HepG2 (cell line): ENCODE results near the gene PMS1. TPM values are rescaled to one million over a fixed set of nuclear protein-coding genes. Genes with fewer than 3 reads are reported as not detected.

Experiments
- AKAP8 ChIP-seq: sonication (generic); formaldehyde crosslinking; IDR thresholded peaks from 2 replicates; pipeline ENCODE4 v1.5.1; 2020; ENCODE audit warnings: mild to moderate bottlenecking, missing genetic modification reagents
- ATF5 ChIP-seq: sonication (generic); formaldehyde crosslinking; IDR thresholded peaks from 2 replicates; pipeline ENCODE4 v1.4.0; 2020; ENCODE audit warnings: mild to moderate bottlenecking, low read depth, missing genetic modification reagents
- CEBPG ChIP-seq: IDR thresholded peaks from 2 replicates; pipeline ENCODE4 v1.6.1; 2016
- KDM2A ChIP-seq: sonication (generic); formaldehyde crosslinking; IDR thresholded peaks from 2 replicates; pipeline ENCODE4 v1.4.0; 2020; ENCODE audit warnings: low read depth, missing genetic modification reagents, borderline replicate concordance
- KDM5A ChIP-seq: fragments of 200-600 bp; sonication (generic); IDR thresholded peaks from 2 replicates; pipeline ENCODE4 v1.7.0; 2018; ENCODE audit warnings: antibody characterized with exemption, mild to moderate bottlenecking, low read length, borderline replicate concordance
- MXD1 ChIP-seq: sonication (generic); formaldehyde crosslinking; IDR thresholded peaks from 2 replicates; pipeline ENCODE4 v1.4.0; 2020; ENCODE audit warnings: mild to moderate bottlenecking, missing genetic modification reagents
- RFXANK ChIP-seq: IDR thresholded peaks from 2 replicates; pipeline ENCODE4 v1.6.1; 2016
- RNF2 ChIP-seq: fragments of 450-650 bp; conservative IDR thresholded peaks from 2 replicates; pipeline ENCODE4 v1.6.1; 2016; ENCODE audit warnings: low read depth
- ZBTB14 ChIP-seq: sonication (generic); formaldehyde crosslinking; IDR thresholded peaks from 2 replicates; pipeline ENCODE4 v1.4.0; 2020; ENCODE audit warnings: missing genetic modification reagents
- ZBTB20 ChIP-seq: sonication (generic); formaldehyde crosslinking; IDR thresholded peaks from 2 replicates; pipeline ENCODE4 v1.8.1; 2023; ENCODE audit warnings: missing genetic modification reagents, low read depth, mild to moderate bottlenecking, borderline replicate concordance
- ZFY ChIP-seq: sonication (generic); formaldehyde crosslinking; IDR thresholded peaks from 2 replicates; pipeline ENCODE4 v1.4.0; 2020; ENCODE audit warnings: missing genetic modification reagents
- ZFYVE20 ChIP-seq: sonication (generic); formaldehyde crosslinking; IDR thresholded peaks from 2 replicates; pipeline ENCODE4 v1.8.0; 2023; ENCODE audit warnings: low read depth, mild to moderate bottlenecking, moderate library complexity, missing genetic modification reagents, borderline replicate concordance
- ZNF329 ChIP-seq: sonication (generic); formaldehyde crosslinking; IDR thresholded peaks from 2 replicates; pipeline ENCODE4 v1.9.0; 2021; ENCODE audit warnings: low read depth, mild to moderate bottlenecking, missing genetic modification reagents
- ZNF331 ChIP-seq: sonication (generic); formaldehyde crosslinking; IDR thresholded peaks from 2 replicates; pipeline ENCODE4 v1.4.0; 2020; ENCODE audit warnings: missing genetic modification reagents
- ZNF407 ChIP-seq: sonication (generic); formaldehyde crosslinking; IDR thresholded peaks from one replicate; pipeline ENCODE4 v1.5.1; 2020; ENCODE audit warnings: mild to moderate bottlenecking, missing genetic modification reagents; ENCODE audit errors: not compliant biosample characterization
- ZNF446 ChIP-seq: sonication (generic); formaldehyde crosslinking; IDR thresholded peaks from 2 replicates; pipeline ENCODE4 v1.5.0; 2020; ENCODE audit warnings: mild to moderate bottlenecking, missing genetic modification reagents
- ZNF777 ChIP-seq: sonication (generic); formaldehyde crosslinking; IDR thresholded peaks from 2 replicates; pipeline ENCODE4 v1.4.0; 2020; ENCODE audit warnings: missing genetic modification reagents
- ZNF883 ChIP-seq: sonication (generic); formaldehyde crosslinking; IDR thresholded peaks from 2 replicates; pipeline ENCODE4 v1.5.1; 2020; ENCODE audit warnings: mild to moderate bottlenecking, missing genetic modification reagents; ENCODE audit errors: not compliant biosample characterization
- polyA plus RNA-seq, 8 experiments: library from polyadenylated mRNA; depleted of rRNA in 3 of 8; stranded (reverse) in 7 of 8; unstranded in 1 of 8; fragments of >200 nt; fragmentation: Illumina TruSeq in 4 of 8; extraction: Trizol in 4 of 8; gene quantifications; 2 replicates each; pipeline versions ENCODE4 v1.2.1 to v1.2.3, GENCODE V29; 2011 to 2016; ENCODE audit warnings: low read depth in 4 of 8, missing spikeins in 1 of 8, mixed read lengths in 1 of 8; ENCODE audit not compliant: insufficient read depth in 1 of 8
- total RNA-seq, 5 experiments: library from RNA; depleted of rRNA; stranded (reverse); fragments of >200 nt; fragmentation: Illumina TruSeq; extraction: Trizol; gene quantifications; 2 replicates each; pipeline ENCODE4 v1.2.3, GENCODE V29; 2016; ENCODE audit warnings: low read depth in 1 of 5

PMS1 gene
- total and polyA plus RNA-seq, 2 of the 13 experiments (the other 11 are each of a cell fraction or from before 2014, with no cell fraction given): 14.6 to 39.9 TPM

- TF ChIP-seq ZNF883 (peak; percentile 99), ZFYVE20 (no peak; the same call in 1 of the 2 replicates), ZNF777 (CRISPR knock-in tag) (peak; percentile 84), KDM2A (peak; percentile 97), AKAP8 (CRISPR knock-in tag) (peak; percentile 79; the same call in 1 of the 2 replicates), ZFY (CRISPR knock-in tag) (peak; percentile 99), ZNF331 (peak; percentile 59; the same call in 1 of the 2 replicates), ZBTB14 (CRISPR knock-in tag) (peak; percentile 97), ATF5 (CRISPR knock-in tag) (0 out of 2 replicates have a peak, but pooled peaks have one; percentile 74), KDM5A (peak; percentile 71; the same call in 1 of the 2 replicates), ZNF329 (0 out of 2 replicates have a peak, but pooled peaks have one; percentile 78), CEBPG (CRISPR knock-in tag) (0 out of 2 replicates have a peak, but pooled peaks have one; percentile 9), MXD1 (CRISPR knock-in tag) (peak; percentile 99), ZNF407 (CRISPR knock-in tag) (peak; percentile 98), RNF2 (peak; percentile 95), RFXANK (CRISPR knock-in tag) (peak; percentile 90; the same call in 1 of the 2 replicates), ZNF446 (peak; percentile 12), ZBTB20 (CRISPR knock-in tag) (peak; percentile 86)
These were observed at the start of gene PMS1, which contains the start of gene ORMDL1 (continued) for GRCh38 chr2:189783927-189784867.
